OCI-LY7 (cell line): ENCODE results near the gene NR1H4. TPM values are rescaled to one million over a fixed set of nuclear protein-coding genes. Genes with fewer than 3 reads are reported as not detected.
"Not testable (repeated sequence)": the region's sequence is repeated elsewhere in the genome, so short reads cannot be mapped to it uniquely, and the experiment has no call there.

Experiments
- BruUV-seq: library from RNA; stranded (reverse); fragments of 400-500 nt; replicated peaks from 2 replicates; lab custom pipeline; 2021; lab: Mats Ljungman, UMichigan
- CTCF ChIA-PET: fragments of 300-600 bp; sonication (Branson Sonifier 250); formaldehyde crosslinking; loops from one replicate; lab custom pipeline; 2022; ENCODE audit warnings: antibody characterized with exemption; ENCODE audit not compliant: unreplicated experiment; lab: Charles Lee
- POLR2A ChIA-PET: fragments of 300-600 bp; sonication (Branson Sonifier 250); formaldehyde crosslinking; loops from one replicate; lab custom pipeline; 2022; ENCODE audit warnings: antibody characterized with exemption; lab: Charles Lee
- DNase-seq: peaks from one replicate; pipeline ENCODE4 v3.0.0-alpha.2; 2015; ENCODE audit warnings: low spot score
- H2AFZ ChIP-seq: fragments of 200-600 bp; sonication (generic), shearing (Covaris generic); 2 replicates; pipeline ENCODE4 v1.6.1; 2014; ENCODE audit warnings: mild to moderate bottlenecking, antibody characterized with exemption, low read length, moderate library complexity
- H3K27ac ChIP-seq: fragments of 200-600 bp; sonication (generic); 2 replicates; pipeline ENCODE4 v1.5.1; 2014; ENCODE audit warnings: mixed run types, low read depth, mild to moderate bottlenecking, moderate library complexity, low read length, inconsistent platforms; ENCODE audit not compliant: poor library complexity, severe bottlenecking
- H3K36me3 ChIP-seq: fragments of 200-600 bp; sonication (generic); 2 replicates; pipeline ENCODE4 v1.6.1; 2014; ENCODE audit warnings: mild to moderate bottlenecking, antibody characterized with exemption, low read length, moderate library complexity, mixed read lengths; ENCODE audit not compliant: insufficient read depth
- H3K4me1 ChIP-seq: fragments of 200-600 bp; sonication (generic); 2 replicates; pipeline ENCODE4 v1.5.1; 2014; ENCODE audit warnings: mild to moderate bottlenecking, low read length; ENCODE audit not compliant: insufficient read depth, poor library complexity, severe bottlenecking
- H3K4me2 ChIP-seq: fragments of 200-600 bp; sonication (generic); 2 replicates; pipeline ENCODE4 v1.6.1; 2014; ENCODE audit warnings: mild to moderate bottlenecking, low read length
- H3K4me3 ChIP-seq: fragments of 200-600 bp; sonication (generic); 2 replicates; pipeline ENCODE4 v1.5.1; 2014; ENCODE audit warnings: mild to moderate bottlenecking, low read depth, low read length; ENCODE audit not compliant: poor library complexity, severe bottlenecking
- H3K79me2 ChIP-seq: fragments of 200-600 bp; sonication (generic); 2 replicates; pipeline ENCODE4 v1.6.1; 2016; ENCODE audit warnings: low read depth, mild to moderate bottlenecking, low read length, moderate library complexity, mixed read lengths; ENCODE audit not compliant: insufficient read depth
- H3K9me2 ChIP-seq: fragments of 200-600 bp; sonication (generic); 2 replicates; pipeline ENCODE4 v1.6.1; 2016; ENCODE audit warnings: mild to moderate bottlenecking, low read length, mixed read lengths; ENCODE audit not compliant: insufficient read depth
- H3K9me3 ChIP-seq: fragments of 200-600 bp; sonication (generic); 2 replicates; pipeline ENCODE4 v1.6.1; 2014; ENCODE audit warnings: mild to moderate bottlenecking, mixed run types, low read length, mixed read lengths
- H4K20me1 ChIP-seq: fragments of 200-600 bp; sonication (generic); 2 replicates; pipeline ENCODE4 v1.6.1; 2014; ENCODE audit warnings: mild to moderate bottlenecking, antibody characterized with exemption, low read length, moderate library complexity, mixed read lengths; ENCODE audit not compliant: insufficient read depth
- CTCF ChIP-seq: fragments of 200-600 bp; sonication (generic); conservative IDR thresholded peaks from 2 replicates; pipeline ENCODE4 v1.5.1; 2014; ENCODE audit warnings: mild to moderate bottlenecking, antibody characterized with exemption, low read length, moderate library complexity, mixed read lengths
- EZH2phosphoT487 ChIP-seq: fragments of 200-600 bp; sonication (generic); IDR thresholded peaks from 2 replicates; pipeline ENCODE4 v1.6.1; 2018; ENCODE audit warnings: low read depth, borderline replicate concordance, mild to moderate bottlenecking, mixed run types, antibody characterized with exemption, low read length, moderate library complexity, mixed read lengths
- intact Hi-C: fragments of 100-400 bp; cut with micrococcal nuclease; formaldehyde crosslinking; loops from one replicate; pipeline ENCODE4 v1.10.0; 2022; ENCODE audit not compliant: unreplicated experiment
- total RNA-seq, 2 experiments: library from RNA; depleted of rRNA in 1 of 2; stranded (reverse); fragments of >200 nt in 1 of 2; shearing (Covaris generic) in 1 of 2; gene quantifications; 2 replicates each; pipeline ENCODE4 v1.2.3, GENCODE V29; 2014 to 2022

The NR1H4 gene
- total RNA-seq, 2 experiments from 2014 or later, result 7.1 TPM; not detected in 1

- ChIA-PET POLR2A (interaction anchor here (1.0 kb wide), 1 partner anchor 13 kb away, joined by 4 read pairs; no protein-coding TSS in a partner anchor), CTCF (no interaction called here)
- no peaks in the 10 kb centered on the region for H3K79me2 ChIP-seq
Measured at GRCh38 chr12:100591979-100592378, 118.3 kb downstream of the NR1H4 start.

GRCh38 chr12:100593490-100593889 is 119.8 kb downstream of the NR1H4 start:
- no peaks in the 10 kb centered on the region for H4K20me1 ChIP-seq
- H3K4me3 ChIP-seq, result no peak overlapping the region
- no TSS peak for BruUV-seq
- no peak overlapping the region for H3K27ac ChIP-seq
- H3K79me2 ChIP-seq, result no peaks in the 10 kb centered on the region
- H2AFZ ChIP-seq, result no peak overlapping the region
- H3K36me3 ChIP-seq, result no peaks in the 10 kb centered on the region
- H3K4me2 ChIP-seq, result no peak overlapping the region
- no peaks in the 10 kb centered on the region for H3K9me3 ChIP-seq
- CTCF ChIA-PET, result no interaction called here
- H3K9me2 ChIP-seq, result no peaks in the 10 kb centered on the region
- intact Hi-C loops, result no loop called here
- no peak for DNase-seq
- no peaks in the 10 kb centered on the region for H3K4me1 ChIP-seq
- TF ChIP-seq EZH2phosphoT487 (no peak), CTCF (no peak)
- POLR2A ChIA-PET, result interaction anchor here (0.6 to 1.8 kb wide), 3 partner anchors 10 to 1477 kb away, joined by 4 to 13 read pairs (median 5); no protein-coding TSS in a partner anchor

More at GRCh38 chr12:100591979-100592378, 118.3 kb downstream of the NR1H4 start:
- intact Hi-C loops, result no loop called here
- no peak overlapping the region for H2AFZ ChIP-seq
- no peaks in the 10 kb centered on the region for H3K4me1 ChIP-seq
- H3K9me3 ChIP-seq, result no peaks in the 10 kb centered on the region
- BruUV-seq, result no TSS peak
- H3K4me2 ChIP-seq, result no peak overlapping the region
- H4K20me1 ChIP-seq, result no peaks in the 10 kb centered on the region
- H3K4me3 ChIP-seq, result no peak overlapping the region
- H3K36me3 ChIP-seq, result no peaks in the 10 kb centered on the region
- TF ChIP-seq CTCF, result no peak
- no peak for TF ChIP-seq EZH2phosphoT487
- no peak for DNase-seq
- no peak overlapping the region for H3K27ac ChIP-seq
- no peaks in the 10 kb centered on the region for H3K9me2 ChIP-seq

- H2AFZ ChIP-seq, result no peak overlapping the region
- no peak for DNase-seq
- ChIA-PET CTCF (no interaction called here), POLR2A (no interaction called here)
- no peaks in the 10 kb centered on the region for H3K4me1 ChIP-seq
- no peaks in the 10 kb centered on the region for H3K79me2 ChIP-seq
- no peak overlapping the region for H3K27ac ChIP-seq
- TF ChIP-seq EZH2phosphoT487 (no peak), CTCF (no peak)
- no peaks in the 10 kb centered on the region for H3K36me3 ChIP-seq
- no TSS peak for BruUV-seq
- intact Hi-C loops, result no loop called here
- H3K9me3 ChIP-seq, result no peaks in the 10 kb centered on the region
- no peaks in the 10 kb centered on the region for H3K9me2 ChIP-seq
- H3K4me2 ChIP-seq, result no peak overlapping the region
- no peaks in the 10 kb centered on the region for H4K20me1 ChIP-seq
- H3K4me3 ChIP-seq, result no peak overlapping the region
Measured at GRCh38 chr12:100601626-100602025, 128.0 kb downstream of the NR1H4 start.

GRCh38 chr12:100602997-100603396 is 129.3 kb downstream of the NR1H4 start:
- H4K20me1 ChIP-seq, H3K9me3 ChIP-seq, H3K4me3 ChIP-seq, CTCF ChIA-PET, H2AFZ ChIP-seq, H3K9me2 ChIP-seq, BruUV-seq, intact Hi-C loops, H3K4me1 ChIP-seq, H3K4me2 ChIP-seq, DNase-seq, H3K27ac ChIP-seq, H3K79me2 ChIP-seq, H3K36me3 ChIP-seq: not testable (repeated sequence)
- POLR2A ChIA-PET, result interaction anchor here (2.0 kb wide), 1 partner anchor 9 kb away, joined by 13 read pairs; no protein-coding TSS in a partner anchor
